Effector CD8-positive, alpha-beta T cell (primary cell): ENCODE data around the gene FHIP1A.
"Not testable (repeated sequence)": the region's sequence is repeated elsewhere in the genome, so short reads cannot be mapped to it uniquely, and the experiment has no call there.

Experiments used
- DNase-seq: peaks from one replicate; lab custom pipeline; 2025; lab: John Stamatoyannopoulos, UW
- total RNA-seq, 4 experiments: gene quantifications; one replicate each; lab custom pipeline; 2026; lab: John Stamatoyannopoulos, UW

FHIP1A gene
- 0.19 to 1.8 (median 0.79) reads per million in 4 experiments for total RNA-seq

DNA sequence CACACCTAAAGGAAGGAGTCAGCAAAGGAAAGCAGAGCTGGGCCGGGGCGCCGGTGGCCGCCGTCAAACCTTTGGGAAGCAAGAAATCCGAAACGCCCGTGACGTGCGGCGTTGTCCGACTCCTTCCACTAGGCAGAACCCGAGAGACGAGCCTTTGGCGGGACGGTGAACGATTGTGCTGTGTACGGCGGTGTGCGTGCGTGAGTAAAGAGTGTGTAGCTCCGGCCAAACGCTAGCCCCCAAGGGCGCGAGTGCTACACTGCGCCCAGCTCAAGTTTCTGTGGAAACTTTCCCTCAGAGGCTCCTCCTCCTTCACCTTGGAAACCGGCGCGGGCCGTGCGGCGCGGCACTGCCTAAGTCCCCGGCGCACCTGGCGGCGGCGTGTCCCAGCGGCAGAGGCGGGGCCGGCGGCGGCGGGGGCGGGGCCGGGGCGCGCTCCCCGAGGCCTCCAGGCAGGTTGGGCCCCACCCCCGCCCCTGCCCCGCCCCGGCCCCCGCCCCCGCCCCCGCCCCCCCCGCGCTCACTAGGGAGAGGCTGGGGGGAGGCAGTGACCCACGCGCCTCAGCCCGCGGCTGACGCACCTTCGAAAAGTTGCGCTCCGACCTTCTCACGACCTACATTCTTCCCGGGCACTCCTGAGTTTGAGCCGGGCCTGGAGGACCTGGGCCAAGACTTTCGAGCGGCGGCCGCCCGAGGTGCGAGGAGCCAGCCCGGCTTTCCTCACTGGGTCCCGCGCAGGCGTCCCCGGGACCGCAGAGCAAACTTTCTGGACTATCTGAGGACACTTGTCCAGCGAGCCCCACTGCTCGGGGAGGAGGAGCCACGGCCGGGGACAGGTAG, at the start of gene FHIP1A:
Gene FHIP1A, plus strand, starts transcription at position 547 of the 840 bp plus-strand sequence. CDS start 157,084 bp downstream, outside the sequence.
- DNase-seq: peak; percentile 80

DNA sequence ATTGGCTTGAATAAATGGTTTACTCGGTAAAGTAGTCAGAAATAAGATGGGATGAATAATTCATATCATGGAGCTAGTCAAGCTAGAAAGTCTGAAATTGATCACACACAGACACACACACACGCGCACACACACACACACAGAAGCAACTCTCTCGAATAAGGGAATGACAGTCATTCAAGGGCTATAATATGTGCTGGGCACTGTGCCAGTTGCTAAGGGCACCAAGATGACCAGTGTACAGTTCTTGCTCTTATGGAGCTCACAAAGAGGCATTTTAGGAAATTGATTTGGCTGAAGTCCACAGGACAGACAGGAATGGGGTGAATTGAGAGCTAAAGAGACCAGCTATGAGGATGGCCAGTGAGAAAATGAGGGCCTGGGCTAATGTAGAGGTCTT, 49.4 kb upstream of the FHIP1A start:
- no peak for DNase-seq

DNA sequence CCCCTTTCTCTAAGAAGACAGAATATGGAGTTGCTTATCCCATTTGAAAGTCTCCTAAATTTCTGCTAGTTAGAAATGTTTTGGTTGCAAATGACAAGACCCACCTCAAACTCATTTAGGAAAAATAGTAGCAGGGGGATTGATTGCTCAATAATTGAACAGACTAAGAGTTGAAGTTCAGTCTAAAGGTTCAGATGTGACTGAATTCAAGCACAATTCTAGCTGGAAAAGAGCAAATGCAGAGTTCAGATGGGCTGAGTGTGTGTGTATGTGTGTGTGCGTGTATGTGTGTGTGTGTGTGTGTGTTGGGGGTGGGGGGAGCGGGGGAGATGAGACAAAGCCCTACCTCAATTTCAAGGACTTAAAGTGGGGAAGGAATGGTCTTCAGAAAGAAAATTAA, 47.9 kb upstream of the FHIP1A start:
- DNase-seq: no peak

DNA sequence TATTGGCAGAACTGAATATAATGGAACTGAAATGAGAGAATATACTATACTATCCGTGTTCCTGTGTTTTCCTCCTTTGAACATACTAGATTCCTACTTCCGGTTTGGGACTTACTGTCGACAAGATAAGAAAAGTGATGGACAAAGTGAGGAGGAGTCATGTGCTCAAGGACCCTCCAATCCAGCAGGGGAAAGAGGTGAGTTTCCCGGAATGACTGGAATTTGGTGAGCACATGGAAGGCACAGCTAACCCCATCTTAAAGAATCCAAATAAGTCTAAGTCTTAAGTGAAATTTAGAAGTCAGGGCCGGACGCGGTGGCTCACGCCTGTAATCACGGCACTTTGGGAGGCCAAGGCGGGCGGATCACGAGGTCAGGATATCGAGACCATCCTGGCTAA, 47.0 kb upstream of the FHIP1A start:
- no peak for DNase-seq

DNA sequence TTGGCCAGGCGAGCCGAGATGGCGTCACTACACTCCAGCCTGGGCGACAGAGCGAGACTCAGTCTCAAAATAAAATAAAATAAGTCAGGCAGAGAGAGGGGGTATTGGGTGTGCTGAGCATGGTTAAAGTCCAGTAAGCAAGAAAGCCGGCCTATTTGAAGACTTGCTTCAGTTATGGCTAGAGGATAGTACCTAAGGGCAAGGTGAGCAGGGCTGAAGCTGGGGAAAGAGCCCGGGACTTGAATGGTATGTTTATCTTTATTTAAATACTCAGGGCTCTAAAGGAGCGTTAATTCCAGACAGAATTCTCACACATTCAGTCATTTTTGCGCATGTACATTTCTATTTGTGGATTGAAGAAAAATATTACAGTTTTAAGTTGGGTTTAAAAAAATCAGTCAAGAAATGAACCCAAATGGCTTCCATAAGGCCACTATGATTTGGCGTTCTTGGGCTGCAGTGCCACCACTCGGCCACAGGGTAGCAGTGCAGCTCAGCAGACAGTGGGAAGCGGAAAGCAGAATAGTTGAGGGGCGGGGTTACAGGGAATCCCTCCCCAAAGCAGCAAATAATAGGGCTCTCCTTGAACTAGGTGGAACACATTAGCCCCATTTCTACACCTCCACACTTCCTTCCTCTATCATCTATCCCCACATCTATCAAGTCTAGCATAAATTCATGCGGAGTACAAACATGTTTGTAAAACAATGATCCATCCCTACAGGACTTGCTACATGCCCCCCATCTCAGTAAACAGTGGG, 46.4 kb upstream of the FHIP1A start:
- peak; percentile 60 for DNase-seq

DNA sequence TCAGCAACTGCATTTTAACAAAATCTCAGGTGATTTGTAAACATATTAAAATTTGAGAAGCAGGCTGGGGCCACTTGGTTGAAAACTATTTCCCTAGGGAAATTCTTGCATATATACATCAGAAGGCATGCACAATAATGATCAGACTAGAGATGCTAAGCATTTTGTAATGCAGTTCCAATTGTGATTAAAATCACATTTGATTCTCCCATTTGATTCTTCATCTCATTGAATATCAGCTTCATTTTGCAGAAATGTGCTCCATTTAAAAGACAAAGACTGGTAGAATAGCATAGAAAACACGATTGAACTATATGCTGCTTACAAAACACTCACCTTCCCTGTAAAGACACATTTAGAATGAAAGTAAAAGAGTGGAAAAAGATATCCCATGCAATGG, 32.4 kb upstream of the FHIP1A start:
- DNase-seq: no peak

DNA sequence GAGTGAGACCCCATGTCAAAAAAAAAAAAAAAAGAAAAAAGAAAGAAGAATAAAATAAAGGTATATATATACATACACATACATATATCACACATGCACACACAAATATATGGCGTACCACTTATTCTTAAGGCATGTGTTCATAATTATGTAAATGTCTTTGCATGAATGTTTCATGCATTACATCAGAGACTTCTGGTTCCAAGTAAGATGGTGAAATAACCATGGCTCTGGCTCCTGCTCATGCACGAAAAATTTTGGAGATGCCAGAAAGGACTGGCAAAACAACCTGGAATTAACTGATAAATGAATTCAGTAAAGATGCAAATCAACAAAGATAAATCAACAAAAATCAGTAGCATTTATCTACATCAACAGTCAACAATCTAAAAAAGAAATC, 19.7 kb upstream of the FHIP1A start:
- DNase-seq: no peak

DNA sequence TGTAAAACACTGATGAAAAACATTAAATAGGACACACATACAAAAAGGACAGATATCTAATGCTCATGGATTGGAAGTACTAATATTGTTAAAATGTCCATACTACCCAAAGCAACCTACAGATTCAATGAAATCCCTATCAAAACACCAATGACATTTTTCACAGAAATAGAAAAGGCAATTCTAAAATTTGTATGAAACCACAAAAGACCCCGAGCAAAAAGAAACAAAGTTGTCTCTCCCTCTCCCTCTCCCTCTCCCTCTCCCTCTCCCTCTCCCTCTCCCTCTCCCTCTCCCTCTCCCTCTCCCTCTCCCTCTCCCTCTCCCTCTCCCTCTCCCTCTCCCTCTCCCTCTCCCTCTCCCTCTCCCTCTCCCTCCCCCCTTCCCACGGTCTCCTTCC, 19.2 kb upstream of the FHIP1A start:
- not testable (repeated sequence) for DNase-seq

DNA sequence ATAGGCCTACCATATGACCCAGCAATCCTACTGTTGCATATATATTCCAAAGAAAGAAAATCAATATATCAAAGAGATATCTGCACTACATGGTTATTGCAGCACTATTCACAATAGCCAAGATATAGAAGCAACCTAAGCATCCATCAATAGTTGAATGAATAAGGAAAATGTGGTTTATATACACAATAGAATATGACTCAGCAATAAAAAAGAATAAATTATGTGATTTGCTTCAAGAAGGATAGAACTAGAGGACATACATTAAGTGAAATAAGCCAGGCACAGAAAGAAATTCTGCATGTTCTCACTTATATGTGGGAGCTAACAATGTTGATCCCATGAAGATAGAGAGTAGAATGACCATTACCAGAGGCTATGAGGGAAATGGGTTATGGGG, 13.1 kb upstream of the FHIP1A start:
- no peak for DNase-seq

DNA sequence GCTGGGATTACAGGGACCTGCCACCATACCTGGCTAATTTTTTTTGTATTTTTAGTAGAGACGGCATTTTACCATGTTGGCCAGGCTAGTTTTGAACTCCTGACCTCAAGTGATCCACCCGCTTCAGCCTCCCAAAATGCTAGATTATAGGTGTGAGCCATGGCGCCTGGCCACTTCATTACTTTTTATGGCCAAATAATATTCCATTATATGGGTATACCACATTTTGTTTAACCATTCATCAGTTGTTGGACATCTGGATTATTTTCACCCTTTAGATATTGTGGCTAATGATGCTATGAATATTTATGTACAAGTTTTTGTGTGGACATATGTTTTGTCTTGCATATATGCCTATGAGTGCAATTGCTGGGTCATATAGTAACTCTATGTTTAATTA, 8.6 kb upstream of the FHIP1A start:
- no peak for DNase-seq

DNA sequence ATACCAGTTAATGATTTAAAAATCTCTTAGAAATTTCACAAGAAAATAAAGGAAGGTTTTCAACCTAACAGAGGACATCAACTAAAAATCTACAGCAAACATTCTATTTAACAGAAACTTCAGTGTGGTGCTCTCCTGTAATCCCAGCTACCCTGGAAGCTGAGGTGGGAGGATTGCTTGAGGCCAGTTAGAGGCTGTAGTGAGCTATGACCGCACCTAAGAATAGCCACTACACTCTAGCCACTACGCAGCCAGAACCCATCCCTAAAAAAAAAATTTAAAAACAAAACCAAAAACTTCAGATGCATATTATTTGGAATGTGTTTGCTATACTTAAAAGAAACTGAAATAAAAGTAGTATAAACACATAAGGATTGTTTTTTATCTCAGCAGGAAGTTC, 7.2 kb upstream of the FHIP1A start:
- no peak for DNase-seq

DNA sequence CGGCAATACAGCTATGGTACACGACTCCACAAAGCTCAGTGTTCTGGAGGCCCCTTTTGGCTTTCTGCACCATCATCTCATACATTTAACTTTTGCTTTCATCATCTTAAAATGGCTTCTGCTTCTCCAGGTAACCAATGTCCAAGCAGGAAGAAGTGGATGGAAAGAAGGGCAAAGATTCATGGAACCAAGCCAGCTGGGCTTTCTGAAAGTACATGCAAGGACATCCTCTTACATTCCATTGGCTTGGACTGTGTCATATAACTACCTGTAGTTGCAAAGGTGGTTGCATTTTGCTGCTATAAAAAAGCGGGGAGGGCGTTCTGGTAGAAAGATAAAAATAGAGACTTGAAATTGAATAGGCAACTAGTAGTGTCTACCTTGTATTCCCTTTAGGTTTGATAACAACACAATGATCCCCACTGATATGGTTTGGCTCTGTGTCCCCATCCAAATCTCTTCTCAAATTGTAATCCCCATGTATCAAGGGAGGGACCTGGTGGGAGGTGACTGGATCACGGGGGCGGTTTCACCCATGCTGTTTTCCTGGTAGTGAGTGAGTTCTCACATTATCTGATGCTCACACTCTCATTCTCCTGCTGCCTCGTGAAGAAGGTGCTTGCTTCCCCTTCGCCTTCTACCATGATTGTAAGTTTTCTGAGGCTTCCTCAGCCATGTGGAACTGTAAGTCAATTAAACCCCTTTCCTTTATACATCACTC, 6.7 kb upstream of the FHIP1A start:
- DNase-seq: no peak

DNA sequence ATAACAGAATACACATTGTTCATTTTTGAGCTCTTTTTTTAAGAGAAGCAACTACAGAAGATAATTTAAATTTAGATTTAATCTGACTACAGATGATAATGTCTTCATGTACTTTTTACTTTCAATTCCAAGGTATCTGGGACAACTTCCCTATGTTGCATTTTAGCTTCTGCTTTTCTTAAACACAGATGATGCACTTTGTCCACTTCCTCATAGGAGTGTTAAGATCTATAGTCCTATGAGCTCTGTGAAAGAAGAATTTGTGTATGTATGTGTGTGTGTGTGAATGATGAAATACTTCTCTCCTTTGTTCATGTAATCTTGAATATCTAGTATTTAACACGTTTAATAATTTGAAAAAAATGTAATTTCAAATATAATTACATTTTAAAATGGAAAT, 5.3 kb upstream of the FHIP1A start:
- no peak for DNase-seq

DNA sequence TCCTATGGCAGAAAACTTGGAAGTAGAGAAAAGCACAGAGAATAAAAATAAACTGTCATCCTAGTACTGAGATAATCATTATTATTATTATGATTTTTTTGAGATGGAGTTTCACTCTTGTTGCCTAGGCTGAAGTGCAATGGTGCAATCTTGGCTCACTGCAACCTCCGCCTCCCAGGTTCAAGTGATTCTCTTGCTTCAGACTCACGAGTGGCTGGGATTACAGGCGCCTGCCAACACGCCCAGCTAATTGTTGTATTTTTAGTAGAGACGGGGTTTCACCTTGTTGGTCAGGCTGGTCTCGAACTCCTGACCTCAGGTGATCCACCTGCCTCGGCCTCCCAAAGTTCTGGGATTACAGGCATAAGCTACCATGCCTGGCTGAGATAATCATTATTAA, 4.2 kb upstream of the FHIP1A start:
- DNase-seq: not testable (repeated sequence)

DNA sequence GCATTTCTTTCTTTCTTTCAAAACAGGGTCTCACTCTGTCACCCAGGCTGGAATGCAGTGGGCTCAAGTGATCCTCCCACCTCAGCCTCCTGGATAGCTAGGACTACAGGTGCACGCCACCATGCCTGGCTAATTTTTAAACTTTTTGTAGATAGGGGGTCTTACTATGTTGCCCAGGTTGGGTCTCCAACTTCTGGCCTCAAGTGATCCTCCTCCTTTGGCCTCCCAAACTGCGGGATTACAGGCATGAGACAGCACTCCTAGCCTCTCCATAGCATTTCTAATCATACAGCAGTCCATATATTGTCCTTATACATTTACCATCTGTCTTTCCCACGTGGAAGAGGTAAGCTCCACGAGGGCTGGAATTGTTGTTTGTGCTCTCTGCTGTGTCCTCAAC, 2.0 kb upstream of the FHIP1A start:
- DNase-seq: no peak

DNA sequence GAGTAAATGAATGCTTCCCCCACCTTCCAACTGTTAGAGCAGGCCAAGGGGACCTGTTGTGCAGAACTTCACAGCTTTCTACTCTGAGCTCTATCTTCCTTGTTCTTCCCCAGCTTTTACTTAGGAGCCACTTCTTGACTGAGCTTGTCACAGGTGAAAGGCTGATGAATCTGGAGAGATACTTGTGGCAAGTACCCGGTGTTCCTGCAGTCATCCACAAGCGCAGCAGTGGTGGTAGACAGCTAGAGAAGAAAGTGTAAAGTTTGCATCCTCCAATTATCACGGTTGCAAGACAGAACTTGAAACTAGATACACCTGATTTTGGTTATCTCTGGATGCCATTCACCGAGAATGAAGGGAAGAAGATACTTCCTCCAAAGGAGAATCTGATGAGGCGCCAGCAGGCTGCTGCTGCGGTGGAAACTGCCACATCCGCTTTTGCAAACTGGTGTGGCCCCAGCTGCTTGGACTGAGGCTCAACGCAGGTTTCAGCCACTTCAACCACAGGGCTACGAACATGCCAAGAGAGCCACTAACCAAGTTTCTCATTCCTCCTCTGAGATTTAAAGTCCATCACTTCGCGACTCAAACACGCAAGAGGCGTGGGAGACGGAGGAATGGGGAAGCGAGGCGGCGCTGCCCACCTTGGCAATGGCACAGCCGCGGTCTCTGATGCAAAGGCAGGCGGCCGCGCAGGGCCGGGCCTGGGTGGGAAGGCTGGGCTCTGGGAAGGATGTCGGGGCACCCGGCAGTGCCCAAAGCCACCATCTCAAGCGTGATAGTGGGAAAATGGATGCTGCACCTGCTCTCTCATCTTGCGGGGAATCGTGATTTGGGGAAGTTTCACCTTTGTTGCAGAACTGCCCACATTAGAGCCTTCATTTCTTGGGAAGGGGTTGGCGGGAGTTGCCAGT, 1.3 kb upstream of the FHIP1A start:
- DNase-seq: no peak

DNA sequence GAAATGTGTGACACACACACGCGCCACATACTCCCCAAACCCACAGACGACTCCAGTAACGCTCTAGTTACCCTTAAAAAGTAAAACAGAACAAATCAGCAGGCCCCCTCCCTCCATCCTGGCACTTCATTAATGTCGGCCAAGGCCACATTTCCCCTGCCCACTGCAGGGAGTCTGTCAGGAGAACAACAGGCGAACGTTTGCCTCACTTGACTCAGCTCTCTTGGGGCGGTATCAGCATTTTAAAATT, 671 bp upstream of the FHIP1A start:
- DNase-seq: no peak

DNA sequence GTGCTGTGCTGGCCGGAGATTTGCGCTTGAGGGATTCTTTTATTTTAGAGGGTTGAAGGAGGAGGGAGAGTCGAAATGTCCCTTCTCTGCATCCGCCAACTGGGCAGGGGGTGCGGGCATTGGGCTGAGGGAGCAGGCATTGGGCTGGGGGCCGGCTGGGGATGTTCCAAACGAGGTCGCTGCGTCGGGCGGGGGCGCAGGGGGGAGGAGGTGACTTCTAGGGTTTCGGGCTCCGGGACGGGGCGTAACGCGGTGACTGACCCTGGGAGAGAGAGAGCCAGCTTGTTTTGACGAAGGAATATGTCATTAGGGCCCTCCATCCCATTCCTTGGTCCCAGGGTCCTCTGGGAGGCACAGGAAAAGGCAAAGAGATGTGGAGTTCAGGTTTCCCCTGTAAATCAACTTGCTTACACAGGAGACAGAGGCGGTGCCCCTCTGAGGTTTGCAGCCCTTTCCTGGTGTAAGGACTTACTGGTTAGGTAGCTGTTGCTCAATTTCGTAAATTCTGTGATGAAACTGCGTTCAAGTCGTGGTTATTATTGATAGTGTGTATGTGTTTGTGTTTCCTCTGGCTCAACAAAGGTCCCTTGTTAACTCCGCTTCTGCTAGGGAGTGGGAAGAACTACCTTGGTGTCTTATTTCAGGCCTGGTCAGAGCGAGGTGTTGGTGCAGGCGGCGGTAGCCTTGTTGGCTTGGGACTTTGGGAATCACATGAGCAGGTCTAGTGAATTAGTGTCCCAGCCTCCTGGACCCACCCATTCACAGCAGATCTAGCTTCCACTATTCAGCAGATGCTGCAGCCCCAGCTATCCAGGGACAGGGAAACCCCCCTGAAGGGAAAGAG, 716 bp downstream of the FHIP1A start:
- DNase-seq: peak; percentile 3

DNA sequence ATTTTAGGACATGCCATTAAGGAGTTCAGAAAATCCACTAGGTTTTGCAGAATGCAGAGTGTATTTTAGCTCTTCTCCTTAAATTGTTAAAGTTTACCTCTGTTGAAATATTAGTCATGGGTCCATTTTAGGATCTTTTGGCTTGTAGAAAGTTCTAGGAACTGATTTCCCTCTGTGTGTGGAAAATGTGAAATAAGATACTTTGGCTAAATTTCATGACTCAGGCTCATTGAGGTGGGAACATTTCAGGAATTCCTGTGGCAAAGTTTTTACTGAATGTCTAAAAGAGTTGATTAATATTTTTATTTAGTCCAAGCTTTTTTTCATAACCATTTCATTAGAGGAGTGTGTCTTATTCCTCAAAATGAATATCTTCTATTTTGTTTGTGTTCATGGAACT, 7.0 kb downstream of the FHIP1A start:
- DNase-seq: no peak

DNA sequence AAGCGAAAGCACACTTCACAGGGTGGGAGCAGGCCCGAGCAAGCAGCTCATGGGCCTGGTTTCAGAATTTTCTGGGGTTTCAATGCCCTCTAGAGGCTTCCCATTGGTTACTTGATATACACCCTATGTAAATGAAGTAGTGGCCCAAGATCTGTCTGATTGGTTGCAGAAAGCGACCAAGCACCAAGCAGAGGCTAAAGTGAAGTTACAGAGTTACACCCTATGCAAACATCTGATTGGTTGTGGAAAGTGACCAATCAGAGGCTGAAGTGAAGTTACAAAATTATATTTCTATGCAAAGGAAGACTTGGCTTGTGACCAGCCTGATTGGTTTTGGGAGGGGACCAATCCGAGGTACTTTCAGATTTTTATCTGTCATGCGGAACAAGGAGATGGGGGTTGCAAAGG, 8.2 kb downstream of the FHIP1A start:
- DNase-seq: no peak
